OCI-LY3 (cell line): Measurements from ENCODE around the gene ABCC3.

Experiments
- CTCF ChIP-seq: fragments of 200-600, 300-600 bp; sonication (generic); IDR thresholded peaks from 2 replicates; pipeline ENCODE4 v1.5.1; 2014; ENCODE audit warnings: antibody characterized with exemption, low read length, low read depth
- EZH2phosphoT487 ChIP-seq: fragments of 200-600 bp; shearing (Covaris generic); IDR thresholded peaks from 2 replicates; pipeline ENCODE4 v1.6.1; 2018; ENCODE audit warnings: antibody characterized with exemption, mixed run types, low read depth

- TF ChIP-seq CTCF: no peak
- TF ChIP-seq EZH2phosphoT487: no peak
These were observed 38.3 kb upstream of the ABCC3 start for GRCh38 chr17:50596191-50597037.
